GM21526 (cell line): ENCODE results near the gene CD40.

Experiments
- ATAC-seq: cut with Tn5 transposase; IDR thresholded peaks from one replicate; pipeline ENCODE4 v1.9.1; 2021; ENCODE audit warnings: moderate library complexity; ENCODE audit not compliant: unreplicated experiment, low FRiP score

Gene CD40

DNA sequence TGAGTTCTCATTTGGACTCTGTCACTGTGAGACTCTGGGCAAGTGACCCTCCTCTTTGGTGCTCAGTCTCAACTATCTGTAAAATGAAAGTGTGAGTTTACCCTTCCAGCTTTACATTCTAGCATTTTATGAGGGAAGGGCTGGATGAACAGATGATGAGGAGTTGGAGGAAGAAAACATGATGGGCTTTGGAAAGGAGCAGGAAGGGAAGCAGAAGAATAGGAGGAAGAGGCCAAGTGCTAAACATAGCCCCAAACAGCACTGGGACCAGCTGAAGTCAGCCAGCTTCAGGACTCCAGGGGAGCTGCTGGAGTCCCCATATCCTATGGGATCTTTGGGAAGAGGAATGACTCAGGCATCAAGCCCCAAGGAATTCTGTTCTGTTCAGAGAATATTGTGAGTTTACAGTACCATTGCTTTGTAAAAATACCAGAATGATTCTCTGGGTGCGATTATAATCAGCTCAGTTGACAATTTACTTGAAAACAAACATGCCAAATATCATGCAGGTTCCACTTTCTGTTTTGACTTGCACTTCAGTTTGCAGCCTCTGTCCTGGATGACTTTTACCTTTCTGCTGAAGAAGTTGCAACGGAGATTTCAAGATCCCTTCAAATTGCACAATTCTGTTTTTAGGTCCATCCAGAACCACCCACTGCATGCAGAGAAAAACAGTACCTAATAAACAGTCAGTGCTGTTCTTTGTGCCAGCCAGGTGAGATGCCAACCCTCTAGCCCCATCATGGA is 3.2 kb downstream of the CD40 start:
- no peak for ATAC-seq

DNA sequence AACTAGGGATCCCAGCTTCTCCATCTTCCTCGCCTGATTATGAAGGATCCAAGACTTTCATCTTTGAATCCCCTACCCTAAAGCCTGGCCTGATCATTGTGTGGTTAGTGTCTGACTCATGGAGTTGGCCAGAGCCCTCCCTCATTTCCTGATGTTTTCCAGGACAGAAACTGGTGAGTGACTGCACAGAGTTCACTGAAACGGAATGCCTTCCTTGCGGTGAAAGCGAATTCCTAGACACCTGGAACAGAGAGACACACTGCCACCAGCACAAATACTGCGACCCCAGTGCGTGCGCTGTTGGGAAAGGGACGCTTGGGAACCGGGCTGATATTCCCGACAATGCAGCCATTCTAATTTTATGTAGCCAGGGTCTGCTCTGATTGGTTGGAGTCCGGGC is 4.0 kb downstream of the CD40 start:
- no peak for ATAC-seq

DNA sequence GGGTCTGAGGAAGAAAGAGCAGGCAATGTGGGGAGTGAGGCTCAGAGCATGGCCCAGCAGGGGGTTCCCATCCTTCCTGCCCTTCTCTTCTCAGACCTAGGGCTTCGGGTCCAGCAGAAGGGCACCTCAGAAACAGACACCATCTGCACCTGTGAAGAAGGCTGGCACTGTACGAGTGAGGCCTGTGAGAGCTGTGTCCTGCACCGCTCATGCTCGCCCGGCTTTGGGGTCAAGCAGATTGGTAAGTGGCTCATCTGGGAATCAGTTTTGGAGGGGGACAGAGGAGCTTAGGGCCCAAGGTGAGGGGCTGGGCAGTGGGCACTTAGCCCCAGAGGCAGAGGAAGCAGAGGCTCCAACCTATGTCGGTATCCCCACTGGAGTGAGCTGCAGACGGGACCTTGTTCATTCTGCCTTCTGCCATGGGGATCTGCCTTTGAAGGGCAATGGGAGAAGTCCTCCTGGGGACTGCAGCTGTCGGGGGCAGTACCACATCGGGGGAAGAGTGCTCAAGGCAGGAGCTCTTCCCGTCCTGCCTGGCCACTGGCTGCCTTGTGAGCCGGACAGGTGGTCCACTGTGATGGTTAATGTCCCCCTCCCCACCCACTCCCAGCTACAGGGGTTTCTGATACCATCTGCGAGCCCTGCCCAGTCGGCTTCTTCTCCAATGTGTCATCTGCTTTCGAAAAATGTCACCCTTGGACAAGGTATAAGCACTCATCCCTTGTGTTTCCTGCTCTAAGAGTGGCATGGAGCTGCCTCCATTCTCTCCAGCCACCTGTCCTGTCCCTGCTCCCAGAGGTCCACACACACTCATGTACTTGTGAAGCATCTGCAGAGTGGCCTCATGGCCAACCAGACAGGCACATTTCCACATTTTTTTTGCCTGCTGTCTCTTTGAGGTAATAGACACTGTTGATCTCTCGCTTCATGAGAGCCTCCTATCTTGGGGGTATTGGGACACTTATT is 4.7 kb downstream of the CD40 start:
- ATAC-seq = no peak

DNA sequence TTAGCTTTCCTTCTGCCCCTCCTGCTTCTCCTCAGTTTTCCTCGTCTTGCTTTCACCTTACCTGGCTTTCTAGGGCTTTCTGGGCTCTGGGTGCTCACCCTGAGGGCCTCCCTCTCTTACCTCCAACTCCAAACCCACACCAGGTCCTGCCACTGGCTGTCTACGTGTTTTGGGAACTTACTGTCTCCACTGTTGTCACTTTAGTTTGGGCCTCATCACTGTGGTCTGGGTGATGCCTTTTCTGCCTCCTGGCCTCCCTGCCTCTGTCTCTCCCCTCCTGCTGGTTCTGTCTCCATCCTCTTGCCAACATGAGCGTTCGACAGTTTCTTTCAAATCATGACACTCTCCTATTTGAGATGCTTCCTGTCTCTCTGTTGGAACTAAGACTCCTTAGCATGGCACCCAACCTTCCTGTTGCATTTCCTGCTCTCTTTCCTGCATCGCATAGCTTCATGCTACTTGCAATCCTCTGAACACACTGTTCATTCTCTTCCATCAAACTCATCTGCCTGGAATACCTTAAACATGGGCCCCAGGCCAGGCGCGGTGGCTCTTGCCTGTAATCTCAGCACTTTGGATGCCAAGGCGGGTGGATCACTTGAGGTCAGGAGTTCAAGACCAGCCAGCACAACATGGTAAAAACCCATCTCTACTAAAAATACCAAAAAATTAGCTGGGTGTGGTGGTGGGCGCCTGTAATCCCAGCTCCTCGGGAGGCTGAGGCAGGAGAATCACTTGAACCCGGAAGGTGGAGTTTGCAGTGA is 5.5 kb downstream of the CD40 start:
- no peak for ATAC-seq

DNA sequence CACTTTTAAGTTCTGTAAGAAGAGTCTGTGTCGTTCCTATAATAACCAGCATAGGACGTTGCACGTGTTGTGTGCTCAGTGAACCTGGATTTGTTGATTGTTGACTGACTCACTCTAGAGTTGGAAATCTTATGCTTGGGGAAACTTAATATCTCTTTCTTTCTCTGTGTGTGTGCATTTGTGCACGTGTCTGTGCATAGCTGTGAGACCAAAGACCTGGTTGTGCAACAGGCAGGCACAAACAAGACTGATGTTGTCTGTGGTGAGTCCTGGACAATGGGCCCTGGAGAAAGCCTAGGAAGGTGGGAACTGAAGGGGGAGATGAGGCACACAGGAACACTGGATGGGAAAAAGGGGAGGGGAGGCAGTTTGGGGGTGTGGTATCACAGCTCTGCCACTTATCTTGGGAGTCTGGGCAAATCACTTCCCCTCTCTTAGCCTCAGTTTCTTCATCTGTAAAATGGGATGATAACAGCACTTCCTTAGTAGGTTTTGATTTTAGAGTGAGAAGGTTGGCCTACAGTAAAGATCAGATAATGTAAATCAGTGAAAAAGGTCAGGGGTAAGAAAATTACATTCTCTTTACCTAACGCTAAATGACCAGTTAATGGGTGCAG is 8.4 kb downstream of the CD40 start:
- ATAC-seq = no peak

DNA sequence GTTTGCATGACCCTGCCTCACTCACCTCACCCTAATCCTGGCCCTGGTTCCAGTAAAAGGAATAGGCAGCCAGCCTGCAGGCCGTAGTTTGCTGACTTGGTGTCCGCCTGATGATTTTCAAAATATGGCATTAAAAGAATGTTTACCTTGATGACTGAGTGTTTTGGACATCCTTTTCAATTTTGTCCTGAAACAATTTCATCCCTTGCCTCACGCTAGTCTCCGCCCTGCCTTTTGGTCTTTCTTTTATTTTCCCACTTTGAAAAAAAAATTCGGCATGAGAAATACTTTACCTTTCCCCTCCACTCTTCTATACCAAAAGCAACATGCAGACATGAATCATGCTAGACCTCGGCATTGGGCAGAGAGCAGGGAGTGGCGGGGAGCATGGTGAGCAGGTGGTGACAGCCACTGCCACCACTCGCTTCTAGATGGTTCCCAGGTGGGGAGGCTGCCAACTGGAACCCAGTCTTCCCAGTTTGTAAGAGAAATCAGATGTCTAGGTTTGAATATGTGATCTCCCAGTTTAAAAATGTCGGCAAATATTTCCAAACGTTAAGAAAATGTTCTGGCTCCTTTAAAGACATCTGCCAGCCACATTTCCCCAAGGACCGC is 9.4 kb downstream of the CD40 start:
- ATAC-seq = no peak

DNA sequence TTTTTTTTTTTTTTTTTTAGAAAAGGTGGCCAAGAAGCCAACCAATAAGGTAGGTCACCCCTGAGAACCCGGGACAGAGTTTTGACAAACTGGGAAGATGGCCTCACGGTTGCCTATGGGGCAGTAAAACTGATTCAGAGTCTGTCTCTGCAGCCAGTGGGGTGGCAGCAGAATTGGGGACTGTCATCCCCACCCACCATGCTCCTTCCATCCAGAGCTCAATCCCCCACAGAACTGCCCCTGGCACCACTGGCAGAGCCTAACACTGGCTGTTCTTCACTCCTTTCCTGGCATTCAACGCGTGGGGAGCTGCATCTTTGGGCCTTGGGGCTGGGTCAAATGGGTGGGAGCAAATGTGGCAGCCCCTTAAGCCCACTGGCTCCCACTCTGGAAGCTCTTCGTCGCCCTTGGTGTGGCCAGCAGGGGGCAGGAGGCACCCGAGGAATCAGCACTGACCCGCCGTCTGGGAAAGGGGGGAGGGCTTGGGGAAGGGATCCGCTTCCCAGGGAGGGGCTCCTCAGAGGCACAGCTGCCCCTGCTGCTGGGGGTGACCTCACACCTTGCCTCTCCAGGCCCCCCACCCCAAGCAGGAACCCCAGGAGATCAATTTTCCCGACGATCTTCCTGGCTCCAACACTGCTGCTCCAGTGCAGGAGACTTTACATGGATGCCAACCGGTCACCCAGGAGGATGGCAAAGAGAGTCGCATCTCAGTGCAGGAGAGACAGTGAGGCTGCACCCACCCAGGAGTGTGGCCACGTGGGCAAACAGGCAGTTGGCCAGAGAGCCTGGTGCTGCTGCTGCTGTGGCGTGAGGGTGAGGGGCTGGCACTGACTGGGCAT is 10.4 kb downstream of the CD40 start:
- no peak for ATAC-seq

DNA sequence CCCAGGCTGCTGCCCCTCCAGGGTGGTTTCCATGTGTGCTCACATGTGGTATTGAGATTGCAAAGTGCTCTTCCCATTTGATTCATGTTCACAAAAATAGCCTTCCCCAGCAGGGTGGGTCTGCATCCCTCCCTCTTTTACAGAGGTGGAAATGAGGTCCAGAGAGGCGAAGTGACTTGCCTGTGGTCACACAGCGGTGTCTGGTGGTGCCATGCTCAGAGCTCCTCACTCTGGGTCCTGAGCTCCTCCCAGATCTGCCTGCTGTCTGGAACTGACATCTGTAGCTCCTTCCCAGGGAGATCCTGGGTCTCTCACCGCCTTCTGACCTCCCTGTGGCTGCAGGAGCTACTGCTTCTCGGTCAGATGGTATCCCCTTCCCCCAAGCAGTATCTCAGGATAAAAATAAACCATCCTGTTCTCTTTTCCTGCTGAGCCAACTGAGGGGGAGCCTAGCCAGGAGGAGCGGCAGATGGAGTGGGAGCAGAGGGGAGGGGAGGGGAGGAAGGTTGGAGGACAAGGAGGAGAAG is 11.9 kb downstream of the CD40 start:
- no peak for ATAC-seq

DNA sequence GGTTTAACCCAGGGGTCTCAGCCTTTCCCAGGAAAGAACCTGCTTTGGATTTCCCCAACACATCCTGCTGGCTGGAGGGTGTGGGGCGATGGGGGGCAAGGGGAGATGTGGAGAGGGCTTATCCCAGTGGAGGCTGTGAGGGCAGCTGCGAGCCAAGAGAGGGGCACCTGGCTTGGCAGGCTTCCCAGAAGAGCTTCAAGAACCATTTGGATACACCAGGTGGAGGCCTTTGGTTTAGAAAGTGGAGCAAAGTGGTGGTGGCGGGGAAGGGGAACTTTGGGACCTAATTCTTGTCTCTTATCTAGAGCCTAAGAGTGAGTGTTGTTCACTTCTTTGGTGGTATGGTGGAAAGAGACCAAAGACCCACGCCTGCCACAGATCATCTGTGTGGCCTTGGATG is 12.4 kb downstream of the CD40 start:
- ATAC-seq = no peak

DNA sequence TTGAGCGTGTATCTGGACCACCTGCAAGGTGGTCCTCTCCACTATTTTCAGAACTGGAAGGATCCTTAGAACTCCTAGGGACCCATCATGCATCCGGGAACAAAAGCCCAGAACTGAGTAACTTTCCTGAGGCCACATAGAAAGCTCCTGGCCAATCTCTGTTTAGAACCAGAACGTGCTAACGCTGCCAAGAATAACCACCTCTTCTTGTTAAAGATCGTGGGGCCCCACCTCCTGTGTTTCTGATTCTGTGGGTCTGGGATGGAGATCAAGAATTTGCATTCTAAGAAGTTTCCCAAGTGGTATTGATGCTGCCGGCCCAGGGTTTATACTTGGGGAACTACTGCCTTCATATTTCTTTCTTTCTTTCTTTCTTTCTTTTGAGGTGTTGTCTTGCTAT is 13.3 kb downstream of the CD40 start:
- ATAC-seq = no peak

DNA sequence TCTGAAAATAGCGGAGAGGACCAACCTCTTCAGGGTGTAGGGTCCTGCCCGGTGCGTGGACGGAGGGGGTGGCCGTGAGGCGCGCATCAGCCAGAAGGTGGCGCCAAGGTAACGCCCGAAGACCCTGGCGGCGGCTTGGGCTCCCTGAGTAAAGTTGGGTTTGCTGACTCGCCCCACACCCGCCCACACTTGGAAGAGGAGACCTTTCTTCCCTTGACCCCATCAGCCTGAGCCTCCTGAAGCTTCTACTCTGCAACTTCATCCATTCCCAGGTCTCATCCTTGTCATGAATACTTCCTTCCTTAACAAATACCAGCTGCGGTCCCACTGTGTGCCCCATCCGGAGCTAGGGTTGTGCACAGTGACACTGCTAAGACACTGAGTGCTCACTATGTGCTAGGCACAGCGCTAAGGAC is 14.6 kb downstream of the CD40 start:
- ATAC-seq = no peak

DNA sequence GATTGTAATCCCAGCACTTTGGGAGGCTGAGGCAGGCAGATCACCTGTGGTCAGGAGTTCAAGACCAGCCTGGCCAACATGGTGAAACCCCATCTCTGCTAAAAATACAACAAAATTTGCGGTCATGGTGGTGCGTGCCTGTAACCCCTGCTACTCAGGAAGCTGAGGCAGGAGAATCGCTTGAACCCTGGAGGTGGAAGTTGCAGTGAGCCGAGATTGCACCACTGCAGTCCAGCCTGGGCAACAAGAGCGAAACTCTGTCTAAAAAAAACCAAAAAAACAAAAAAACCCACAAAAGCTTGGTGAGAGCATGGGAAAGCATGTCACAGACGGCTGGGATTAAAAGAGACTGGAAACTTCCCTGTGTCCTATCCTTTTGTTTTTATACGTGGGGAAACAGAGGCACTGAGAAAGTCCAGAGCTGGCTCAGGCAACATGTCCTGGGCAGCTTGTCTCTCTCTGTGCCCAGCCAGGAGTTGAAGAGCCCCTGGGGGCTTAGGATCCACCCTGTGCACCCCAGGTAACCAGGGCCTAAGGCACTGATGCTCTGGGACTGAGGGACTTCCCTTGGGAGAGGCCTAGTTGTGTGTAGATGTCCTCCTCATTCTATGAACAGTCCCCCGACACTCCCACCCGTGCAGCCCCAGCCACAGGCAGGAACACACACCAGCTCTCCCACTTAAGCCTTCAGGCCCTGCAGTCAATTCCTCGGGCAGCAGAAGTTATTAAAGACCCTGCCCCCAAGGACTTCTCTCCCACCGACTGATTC is 16.0 kb downstream of the CD40 start:
- no peak for ATAC-seq

DNA sequence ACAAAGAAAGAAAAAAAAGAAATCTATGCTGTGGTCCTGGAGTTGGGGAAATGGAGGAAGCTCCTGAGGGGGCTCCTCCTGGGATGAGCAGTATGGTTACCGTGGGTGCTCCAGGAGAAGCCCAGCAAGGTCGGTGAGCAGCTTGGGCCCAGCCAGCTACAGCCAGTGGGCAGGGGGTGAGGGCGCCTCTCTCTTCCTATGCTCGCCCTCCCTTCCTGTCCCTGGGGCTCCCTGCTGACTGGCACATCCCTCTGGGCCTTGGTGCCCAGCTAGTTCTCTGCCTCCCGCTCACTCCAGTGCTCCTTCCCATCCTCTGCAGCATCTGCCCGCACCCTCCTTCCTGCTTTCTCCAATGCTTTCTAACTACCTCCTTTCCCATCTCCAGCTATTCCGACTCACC is 16.6 kb downstream of the CD40 start:
- ATAC-seq = no peak

DNA sequence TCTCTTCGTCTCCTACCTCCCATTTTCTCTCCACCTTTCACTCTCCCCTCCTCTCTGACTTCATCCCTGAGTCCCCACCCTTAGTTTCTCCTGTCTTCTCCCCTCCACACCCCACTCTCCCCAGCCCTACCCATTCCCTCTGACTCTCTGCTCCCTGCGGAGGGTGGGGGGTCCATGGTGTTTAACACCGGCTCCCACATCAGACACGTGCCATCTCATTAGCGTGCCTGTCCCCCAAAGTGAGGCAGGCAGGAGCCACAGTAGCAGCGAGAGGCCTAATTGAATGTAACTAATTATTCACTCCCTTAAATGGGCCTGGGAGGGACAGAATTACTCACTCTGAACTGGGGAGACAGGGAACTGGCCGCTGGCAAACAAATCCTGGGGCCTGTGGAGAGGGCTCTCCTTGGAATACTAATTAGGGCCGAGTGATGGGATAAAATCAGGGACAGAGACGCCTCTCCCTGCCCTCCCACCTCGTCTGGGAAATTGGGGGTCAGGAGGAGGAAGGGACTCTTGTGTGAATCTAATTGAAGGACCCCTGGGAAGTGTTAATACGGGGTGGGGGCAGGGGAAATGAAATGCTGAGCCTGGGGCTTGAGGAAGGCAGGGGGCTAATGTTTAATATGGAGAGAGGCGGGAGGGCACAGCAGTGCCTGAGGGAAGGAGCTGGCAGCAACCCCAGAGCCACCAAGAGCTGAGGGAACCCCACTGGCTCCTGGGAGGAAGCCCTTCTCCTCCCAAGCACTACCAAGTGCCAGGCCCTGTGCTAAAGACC is 17.9 kb downstream of the CD40 start:
- no peak for ATAC-seq

DNA sequence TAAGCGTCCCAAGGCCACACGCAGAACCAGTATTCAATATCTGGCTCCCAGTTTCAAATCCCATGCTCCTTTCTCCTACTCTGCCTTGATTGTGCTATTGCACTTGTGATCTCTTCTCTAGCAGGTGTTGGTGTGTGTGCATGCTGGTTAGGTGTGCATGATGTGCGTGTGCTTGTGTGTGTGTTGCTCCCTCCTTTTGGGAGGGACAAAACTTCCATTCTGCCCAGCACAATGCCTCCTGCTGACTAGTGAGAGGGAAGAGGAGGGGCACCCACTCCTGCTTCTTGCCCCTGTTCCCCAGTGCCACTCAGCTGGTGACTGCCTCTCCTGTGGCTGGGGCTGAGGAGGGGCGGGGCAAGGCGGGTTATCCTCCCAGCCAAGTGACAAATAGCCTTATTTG is 19.7 kb downstream of the CD40 start:
- no peak for ATAC-seq

DNA sequence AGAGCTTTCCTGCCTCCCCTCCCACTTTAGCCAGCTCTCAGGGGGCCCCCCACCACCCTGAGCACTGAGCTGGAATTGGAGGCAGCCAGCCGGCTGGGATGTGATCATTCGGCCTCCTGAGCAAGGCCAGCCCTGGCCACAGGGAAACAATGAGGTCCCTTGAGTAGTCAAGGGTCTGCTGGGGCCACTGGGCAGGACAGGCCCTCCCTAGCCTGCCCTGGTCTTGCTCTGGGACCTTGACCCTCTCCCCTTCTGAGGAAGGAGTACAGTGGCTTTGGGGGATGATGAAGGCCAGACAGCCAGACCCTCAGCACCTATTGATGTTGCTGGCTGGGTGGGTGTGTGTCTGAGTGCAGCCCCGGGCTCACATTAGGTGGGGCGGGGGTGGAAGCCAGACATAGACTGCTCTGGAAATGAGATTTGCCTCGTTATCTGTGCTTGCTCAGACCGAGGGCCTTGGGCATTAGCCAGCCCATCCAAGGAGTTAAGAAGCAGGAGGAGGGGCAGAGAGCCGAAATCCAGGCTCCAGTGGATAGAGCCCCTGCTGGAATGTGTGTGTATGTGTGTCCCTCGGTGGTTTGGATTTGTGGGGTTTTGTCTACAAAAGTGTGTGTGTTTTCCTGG is 21.3 kb downstream of the CD40 start:
- no peak for ATAC-seq

DNA sequence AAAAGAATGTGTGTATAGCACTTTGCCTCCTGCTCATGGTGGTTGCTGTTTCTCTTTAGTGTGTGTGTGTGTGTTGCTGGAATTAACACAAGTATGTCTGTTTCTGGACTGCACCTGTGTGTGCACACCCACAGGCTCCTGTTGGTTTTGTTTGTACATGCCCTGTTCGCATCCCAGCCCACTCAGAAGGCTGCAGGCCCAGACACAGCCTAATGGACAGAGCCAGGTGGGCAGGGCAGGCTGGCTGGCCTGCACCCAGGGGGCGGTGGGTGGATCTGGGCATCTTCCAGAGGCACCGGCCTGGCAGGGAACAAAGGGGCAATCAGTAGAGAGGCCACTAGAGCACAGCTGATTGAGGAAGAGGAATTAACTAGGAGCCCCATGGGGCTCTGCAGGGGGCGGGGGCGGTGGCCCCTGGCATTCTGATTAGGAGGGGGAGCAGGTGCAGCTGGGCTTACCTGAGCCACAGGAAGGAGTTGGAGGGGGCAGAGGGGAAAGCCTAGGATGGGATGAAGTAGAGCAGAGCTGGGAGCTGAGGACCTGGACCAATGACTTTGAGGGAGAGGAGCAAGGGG is 21.9 kb downstream of the CD40 start:
- no peak for ATAC-seq
